Gastrocnemius medialis (tissue), 4 donors: ENCODE data around the gene GRM5.

ENCODE experiments used
- CTCF ChIP-seq, 5 experiments: fragments of 450-650 bp in 3 of 5; fragments of 200-600 bp in 2 of 5; sonication (generic) in 2 of 5; IDR thresholded peaks in 4 of 5; conservative IDR thresholded peaks in 1 of 5; 1 replicate in 4 of 5; 2 replicates in 1 of 5; pipeline ENCODE4 v1.5.1; 2016 to 2019; ENCODE audit warnings: antibody characterized with exemption in 5 of 5, mild to moderate bottlenecking in 3 of 5, moderate library complexity in 3 of 5
- POLR2A ChIP-seq, 2 donors: fragments of 450-650 bp; IDR thresholded peaks; one replicate each; pipeline ENCODE4 v1.6.1; 2017; ENCODE audit warnings: antibody characterized with exemption in 2 of 2, mild to moderate bottlenecking in 2 of 2, moderate library complexity in 2 of 2

DNA sequence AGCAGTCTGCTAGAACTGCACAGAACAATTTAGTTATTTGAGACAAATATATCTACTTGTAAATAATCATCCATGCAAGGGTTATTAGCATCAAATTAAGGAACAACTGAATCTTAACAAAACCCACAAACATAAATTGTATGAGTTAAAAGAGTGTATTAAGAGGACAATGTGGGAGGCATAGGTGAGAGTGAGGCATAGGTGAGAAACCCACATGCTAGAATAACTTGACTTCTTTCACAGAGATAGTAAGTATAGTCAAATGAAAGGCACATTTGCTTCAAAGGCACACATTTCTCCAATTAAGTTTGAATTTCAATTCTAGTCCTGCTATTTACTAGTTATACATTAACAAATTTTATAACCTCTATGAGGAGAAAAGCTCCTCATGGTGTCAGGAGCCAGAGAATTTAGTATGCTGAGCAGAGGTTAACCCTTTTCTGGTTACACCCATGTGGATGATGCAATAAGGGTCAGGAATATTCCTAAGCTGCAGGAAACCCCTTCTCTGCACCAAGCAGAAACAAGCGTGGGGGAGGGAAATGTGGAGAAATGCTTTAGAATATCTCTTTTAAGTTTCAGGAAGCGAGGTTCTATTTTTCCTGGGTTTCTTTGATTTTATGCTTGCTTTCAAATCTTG, 264.2 kb downstream of the GRM5 start:
- TF ChIP-seq POLR2A (IDR thresholded peaks at IDR 0.05) (no peak), CTCF (IDR thresholded peaks at IDR 0.05 in 4 of 5, conservative IDR thresholded peaks at IDR 0.05 in 1 of 5) (no peak)
